Neuron (in vitro differentiated cells): ENCODE results near the gene ZNF71.
"Not testable (repeated sequence)": the region's sequence is repeated elsewhere in the genome, so short reads cannot be mapped to it uniquely, and the experiment has no call there.

Experiments used
- H2AFZ ChIP-seq: one replicate; pipeline ENCODE4 v1.6.1; 2013; ENCODE audit warnings: low read depth, mild to moderate bottlenecking, inconsistent platforms, low read length, moderate library complexity
- H3K27me3 ChIP-seq: one replicate; pipeline ENCODE4 v1.6.1; 2013; ENCODE audit warnings: low read length; ENCODE audit not compliant: insufficient read depth
- H3K36me3 ChIP-seq: one replicate; pipeline ENCODE4 v1.6.1; 2013; ENCODE audit warnings: low read length; ENCODE audit not compliant: insufficient read depth
- H3K4me1 ChIP-seq: one replicate; pipeline ENCODE4 v1.6.1; 2013; ENCODE audit warnings: low read length; ENCODE audit not compliant: insufficient read depth
- H3K4me3 ChIP-seq: 2 replicates; pipeline ENCODE4 v1.5.1; 2013; ENCODE audit warnings: mild to moderate bottlenecking, low read length, moderate library complexity
- H3K9me3 ChIP-seq: one replicate; pipeline ENCODE4 v1.6.1; 2013; ENCODE audit warnings: low read length

ZNF71 gene

DNA sequence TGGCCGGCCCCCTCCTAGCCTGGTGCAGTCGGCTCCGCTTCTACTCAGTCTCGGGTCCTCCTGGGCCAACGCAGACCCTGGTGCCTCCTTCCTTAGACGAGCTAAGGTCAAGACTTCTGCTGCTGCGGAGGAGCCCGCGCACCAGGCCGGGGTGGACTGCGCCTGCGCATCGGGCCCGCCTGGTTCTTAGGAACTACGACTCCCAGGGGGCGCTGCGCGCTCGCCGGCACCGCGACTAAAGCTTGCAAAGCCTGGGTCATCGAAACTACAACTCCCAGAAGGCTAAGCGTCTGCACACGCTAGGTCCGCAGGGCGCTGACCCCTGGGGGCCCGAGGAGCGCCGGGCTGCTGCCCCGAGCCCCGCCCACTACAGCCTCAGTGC is 76.5 kb downstream of the ZNF71 start, which contains the start of gene ZNF835:
Gene ZNF835, minus strand, starts transcription at position 145 of the 382 bp plus-strand sequence. CDS start 6,559 bp downstream, outside the sequence.
- H3K9me3 ChIP-seq: peaks cover 17% of the 10 kb centered on the region
- H2AFZ ChIP-seq: no peak within 1 kb of the TSS
- no peak within 1 kb of the TSS for H3K4me3 ChIP-seq
- no peaks in the 10 kb centered on the region for H3K27me3 ChIP-seq
- H3K36me3 ChIP-seq: no peaks in the 10 kb centered on the region
- no peaks in the 10 kb centered on the region for H3K4me1 ChIP-seq

- H3K27me3 ChIP-seq, H3K4me1 ChIP-seq, H3K4me3 ChIP-seq, H3K36me3 ChIP-seq, H2AFZ ChIP-seq: not testable (repeated sequence)
- H3K9me3 ChIP-seq: peaks cover 14% of the 10 kb centered on the region
Measured at GRCh38 chr19:56672610-56673009, 77.5 kb downstream of the ZNF71 start.
